Measurements from ENCODE around the gene HSFX3.

GRCh38 chrX:149528381-149528780 lies 21.3 kb downstream of the HSFX3 start:
- no peak for TF ChIP-seq CTCF (IDR thresholded peaks at IDR 0.05)
- TF ChIP-seq POLR2A (IDR thresholded peaks at IDR 0.05) = no peak

All from esophagus squamous epithelium (tissue), 4 donors.